GM19438 (cell line): ENCODE results near the gene NOS1AP.
A peak's percentile ranks its signal among the peaks of the same experiment; 100 is the strongest.

Source experiments
- ATAC-seq: cut with Tn5 transposase; IDR thresholded peaks from one replicate; pipeline ENCODE4 v1.9.1; 2021; ENCODE audit warnings: low read depth; ENCODE audit not compliant: unreplicated experiment

Gene NOS1AP

GRCh38 chr1:162357681-162358266 is 288.3 kb downstream of the NOS1AP start:
- ATAC-seq, result no peak

GRCh38 chr1:162358928-162359327 is 289.4 kb downstream of the NOS1AP start:
- ATAC-seq, result no peak

GRCh38 chr1:162359523-162360236 is 290.2 kb downstream of the NOS1AP start:
- ATAC-seq, result no peak

GRCh38 chr1:162360237-162360873 is 290.9 kb downstream of the NOS1AP start:
- ATAC-seq, result no peak

- ATAC-seq, result no peak
Measured at GRCh38 chr1:162360874-162361260, 291.4 kb downstream of the NOS1AP start.

- peak; percentile 32 for ATAC-seq
Measured at GRCh38 chr1:162361349-162361748, 291.9 kb downstream of the NOS1AP start.

- no peak for ATAC-seq
Measured at GRCh38 chr1:162363823-162364222, 294.3 kb downstream of the NOS1AP start.

GRCh38 chr1:162364498-162364897 is 295.0 kb downstream of the NOS1AP start:
- no peak for ATAC-seq

GRCh38 chr1:162365284-162366020 is 296.0 kb downstream of the NOS1AP start:
- ATAC-seq, result no peak

GRCh38 chr1:162366149-162366548 is 296.7 kb downstream of the NOS1AP start:
- no peak for ATAC-seq

- no peak for ATAC-seq
Measured at GRCh38 chr1:162366671-162367070, 297.2 kb downstream of the NOS1AP start.

GRCh38 chr1:162367073-162367472 is 297.6 kb downstream of the NOS1AP start:
- no peak for ATAC-seq

- no peak for ATAC-seq
Measured at GRCh38 chr1:162367772-162368171, 298.3 kb downstream of the NOS1AP start.

- no peak for ATAC-seq
Measured at GRCh38 chr1:162368451-162368850, 299.0 kb downstream of the NOS1AP start.

GRCh38 chr1:162369571-162369970 is 300.1 kb downstream of the NOS1AP start:
- ATAC-seq, result no peak

GRCh38 chr1:162370161-162370560 is 300.7 kb downstream of the NOS1AP start:
- ATAC-seq, result no peak

- ATAC-seq, result no peak
Measured at GRCh38 chr1:162370721-162371120, 301.2 kb downstream of the NOS1AP start.

- no peak for ATAC-seq
Measured at GRCh38 chr1:162371611-162372010, 302.1 kb downstream of the NOS1AP start.

- ATAC-seq, result no peak
Measured at GRCh38 chr1:162372159-162373071, 302.9 kb downstream of the NOS1AP start.

GRCh38 chr1:162373072-162373427 is 303.6 kb downstream of the NOS1AP start:
- ATAC-seq, result no peak
